Neural progenitor cell (in vitro differentiated cells): ENCODE results near the gene LARGE1.

Experiments used
- CTCF ChIP-seq: fragments of 200-600 bp; sonication (generic); IDR thresholded peaks from 2 replicates; pipeline ENCODE4 v1.5.1; 2017; ENCODE audit warnings: antibody characterized with exemption, mild to moderate bottlenecking
- EZH2phosphoT487 ChIP-seq: fragments of 200-600 bp; sonication (generic); IDR thresholded peaks from 2 replicates; pipeline ENCODE4 v1.6.1; 2017; ENCODE audit warnings: antibody characterized with exemption

GRCh38 chr22:33601062-33601461 is 319.2 kb downstream of the LARGE1 start:
- no peak for TF ChIP-seq CTCF
- TF ChIP-seq EZH2phosphoT487: no peak
